K562 (cell line): Measurements from ENCODE around the gene POU2F3. TPM values are rescaled to one million over a fixed set of nuclear protein-coding genes. Genes with fewer than 3 reads are reported as not detected.

Source experiments
- AFF1 ChIP-seq, 2 experiments: fragments of 450-650 bp; IDR thresholded peaks; 2 replicates each; pipeline ENCODE4 v1.6.1; 2018; ENCODE audit warnings: mild to moderate bottlenecking in 2 of 2, low read depth in 1 of 2; ENCODE audit not compliant: partially characterized antibody in 2 of 2
- ARID2 ChIP-seq: fragments of 450-650 bp; IDR thresholded peaks from 2 replicates; pipeline ENCODE4 v1.6.1; 2017; ENCODE audit warnings: antibody characterized with exemption, mild to moderate bottlenecking
- ARID3B ChIP-seq: fragments of 250-450 bp; sonication (Bioruptor Pico); IDR thresholded peaks from 2 replicates; pipeline ENCODE4 v1.4.0; 2020; ENCODE audit warnings: borderline replicate concordance
- ATF1 ChIP-seq, 2 experiments: fragments of 450-650 bp in 1 of 2; IDR thresholded peaks; 2 replicates each; pipeline ENCODE4 v1.6.1; 2016; ENCODE audit warnings: missing compliant biosample characterization in 1 of 2, missing genetic modification characterization in 1 of 2
- BRD9 ChIP-seq: fragments of 450-650 bp; IDR thresholded peaks from 2 replicates; pipeline ENCODE4 v1.6.1; 2018; ENCODE audit warnings: low read depth; ENCODE audit not compliant: partially characterized antibody
- CEBPG ChIP-seq, 3 experiments: fragments of 200-800 bp in 1 of 3; sonication (Bioruptor generic) in 1 of 3; sonication (generic) in 1 of 3; formaldehyde crosslinking in 1 of 3; IDR thresholded peaks in 2 of 3; conservative IDR thresholded peaks in 1 of 3; 2 replicates each; pipeline versions ENCODE4 v1.6.1 to v1.8.0; 2016 to 2022; ENCODE audit warnings: missing compliant biosample characterization in 2 of 3, missing genetic modification characterization in 2 of 3, mild to moderate bottlenecking in 1 of 3, missing genetic modification reagents in 1 of 3
- CTCFL ChIP-seq: IDR thresholded peaks from 2 replicates; pipeline ENCODE4 v1.6.1; 2011; ENCODE audit warnings: borderline replicate concordance, low read depth, mild to moderate bottlenecking, moderate library complexity, low read length; ENCODE audit not compliant: insufficient read depth, poor library complexity, severe bottlenecking
- E2F3 ChIP-seq: fragments of 250-450 bp; sonication (Bioruptor Pico); IDR thresholded peaks from 2 replicates; pipeline ENCODE4 v1.4.0; 2020; ENCODE audit warnings: mild to moderate bottlenecking
- GABPB2 ChIP-seq: fragments of 250-450 bp; sonication (Bioruptor Pico); conservative IDR thresholded peaks from 2 replicates; pipeline ENCODE4 v1.5.1; 2021; ENCODE audit warnings: mild to moderate bottlenecking
- MXI1 ChIP-seq: IDR thresholded peaks from 2 replicates; pipeline ENCODE4 v1.6.1; 2011; ENCODE audit warnings: low read depth, mild to moderate bottlenecking, improper control_type of control experiment, low read length
- NRF1 ChIP-seq, 2 experiments: fragments of 450-650 bp; IDR thresholded peaks in 1 of 2; conservative IDR thresholded peaks in 1 of 2; 2 replicates each; pipeline ENCODE4 v1.6.1; 2014; ENCODE audit warnings: mild to moderate bottlenecking in 2 of 2
- PKNOX1 ChIP-seq: fragments of 450-650 bp; IDR thresholded peaks from 2 replicates; pipeline ENCODE4 v1.6.1; 2016
- PML ChIP-seq: IDR thresholded peaks from 2 replicates; pipeline ENCODE4 v1.6.1; 2012; ENCODE audit warnings: low read length, inconsistent platforms
- PRPF4 ChIP-seq: fragments of 200-400 bp; formaldehyde crosslinking; IDR thresholded peaks from one replicate; pipeline ENCODE4 v1.6.1; 2017; ENCODE audit warnings: low read length, low read depth, mild to moderate bottlenecking; ENCODE audit not compliant: insufficient read depth, poor library complexity, severe bottlenecking
- ZNF12 ChIP-seq: sonication (generic); formaldehyde crosslinking; IDR thresholded peaks from 2 replicates; pipeline ENCODE4 v1.4.0; 2020; ENCODE audit warnings: mild to moderate bottlenecking, missing genetic modification reagents
- ZNF197 ChIP-seq: fragments of 200-800 bp; sonication (Bioruptor generic); IDR thresholded peaks from 2 replicates; pipeline ENCODE4 v1.6.1; 2016; ENCODE audit warnings: low read depth, missing genetic modification characterization, missing compliant biosample characterization
- ZNF75A ChIP-seq: fragments of 450-650 bp; formaldehyde crosslinking; IDR thresholded peaks from 2 replicates; pipeline ENCODE4 v1.4.0; 2020; ENCODE audit warnings: mild to moderate bottlenecking
- polyA plus RNA-seq, 8 experiments: library from polyadenylated mRNA; depleted of rRNA in 4 of 8; stranded (reverse) in 5 of 8; unstranded in 3 of 8; fragments of >200 nt; fragmentation: Nextera tagmentation in 2 of 8; fragmentation: Illumina TruSeq in 1 of 8; extraction: Ambion mirVana in 2 of 8; extraction: Trizol in 1 of 8; gene quantifications; 2 replicates each; pipeline versions ENCODE4 v1.2.1 to v1.2.3, GENCODE V29; 2011 to 2014; ENCODE audit warnings: inconsistent platforms in 1 of 8, missing spikeins in 1 of 8
- total RNA-seq, 7 experiments: library from RNA; depleted of rRNA in 6 of 7; stranded (reverse); fragments of >200 nt in 6 of 7; fragmentation: Illumina TruSeq in 2 of 7; extraction: Trizol in 2 of 7; gene quantifications; 2 replicates each; pipeline versions ENCODE4 v1.2.1 to v1.2.3, GENCODE V29; 2011 to 2021; ENCODE audit warnings: low replicate concordance in 1 of 7

Gene POU2F3
- total and polyA plus RNA-seq, 9 of the 15 experiments (the other 6 are each of a cell fraction or from before 2014, with no cell fraction given) = not detected

GRCh38 chr11:120324932-120325810 lies 85.2 kb downstream of the POU2F3 start, which contains the start of gene TLCD5 (continued):
- peak; percentile 65 for TF ChIP-seq CTCFL
- TF ChIP-seq PRPF4 = no peak
- TF ChIP-seq ARID2 = no peak
- no peak for TF ChIP-seq PML
- no peak for TF ChIP-seq ZNF75A (CRISPR knock-in tag)
- TF ChIP-seq BRD9 = no peak
- no peak for TF ChIP-seq MXI1
- TF ChIP-seq ATF1 (CRISPR knock-in tag; IDR thresholded peaks at IDR 0.05) = no peak
- peak; percentile 73 for TF ChIP-seq ATF1 (tag; IDR thresholded peaks at IDR 0.05)
- no peak for TF ChIP-seq PKNOX1
- peak; percentile 8; the same call in 1 of the 2 replicates for TF ChIP-seq E2F3 (CRISPR knock-in tag)
- peak; percentile 62 to 72; a peak in 3 of 4 replicates for TF ChIP-seq NRF1 (conservative IDR thresholded peaks at IDR 0.05 in 1 of 2, IDR thresholded peaks at IDR 0.05 in 1 of 2)
- no peak for TF ChIP-seq GABPB2 (CRISPR knock-in tag)
- 0 out of 2 replicates have a peak, but pooled peaks have one; percentile 28 for TF ChIP-seq ZNF12 (CRISPR knock-in tag)
- no peak for TF ChIP-seq ARID3B (CRISPR knock-in tag)
- no peak for TF ChIP-seq AFF1 (IDR thresholded peaks at IDR 0.05; ENCODE audit: low read depth in 1 of 2, partially characterized antibody in 2 of 2)
- TF ChIP-seq CEBPG (CRISPR knock-in tag; IDR thresholded peaks at IDR 0.05) = no peak
- TF ChIP-seq CEBPG (tag; conservative IDR thresholded peaks at IDR 0.05 in 1 of 2, IDR thresholded peaks at IDR 0.05 in 1 of 2) = no peak
- TF ChIP-seq ZNF197 (CRISPR knock-in tag) = no peak
